A673 (cell line): ENCODE measurements around the gene HIP1R. TPM values are rescaled to one million over a fixed set of nuclear protein-coding genes. Genes with fewer than 3 reads are reported as not detected.

Experiments used
- BruUV-seq: library from RNA; stranded (reverse); fragments of 400-500 nt; replicated peaks from 2 replicates; lab custom pipeline; 2021; lab: Mats Ljungman, UMichigan
- CTCF ChIA-PET: fragments of 300-600 bp; sonication (Branson Sonifier 250); formaldehyde crosslinking; loops from one replicate; lab custom pipeline; 2022; ENCODE audit warnings: antibody characterized with exemption; lab: Charles Lee
- POLR2A ChIA-PET: fragments of 300-600 bp; sonication (Branson Sonifier 250); formaldehyde crosslinking; loops from one replicate; lab custom pipeline; 2022; ENCODE audit warnings: antibody characterized with exemption; ENCODE audit not compliant: low non-redundant PET; lab: Charles Lee
- DNase-seq: peaks from one replicate; pipeline ENCODE4 v3.0.0-alpha.2; 2015; ENCODE audit warnings: low spot score
- H3K27ac ChIP-seq: fragments of 200-600 bp; sonication (generic); 2 replicates; pipeline ENCODE4 v1.5.1; 2016; ENCODE audit warnings: mixed run types, low read depth, mild to moderate bottlenecking, mixed read lengths, antibody characterized with exemption, low read length; ENCODE audit not compliant: poor library complexity, severe bottlenecking
- H3K27me3 ChIP-seq: fragments of 200-600 bp; sonication (generic); replicated peaks from 2 replicates; pipeline ENCODE4 v1.6.1; 2017; ENCODE audit warnings: mixed run types, low read depth, mild to moderate bottlenecking, mixed read lengths, antibody characterized with exemption, low read length; ENCODE audit not compliant: insufficient read depth, poor library complexity
- H3K36me3 ChIP-seq: fragments of 200-600 bp; sonication (generic); 2 replicates; pipeline ENCODE4 v1.6.1; 2016; ENCODE audit warnings: mixed run types, mild to moderate bottlenecking, mixed read lengths, antibody characterized with exemption, low read length; ENCODE audit not compliant: insufficient read depth, poor library complexity, severe bottlenecking
- H3K4me1 ChIP-seq: fragments of 200-600 bp; sonication (generic); 2 replicates; pipeline ENCODE4 v1.6.1; 2017; ENCODE audit warnings: mixed run types, mild to moderate bottlenecking, mixed read lengths, antibody characterized with exemption, low read length; ENCODE audit not compliant: insufficient read depth, poor library complexity, severe bottlenecking
- H3K4me3 ChIP-seq: fragments of 200-600 bp; sonication (generic); 2 replicates; pipeline ENCODE4 v1.5.1; 2016; ENCODE audit warnings: low read depth, mixed run types, mild to moderate bottlenecking, mixed read lengths, low read length; ENCODE audit not compliant: poor library complexity, severe bottlenecking
- H3K9me3 ChIP-seq: fragments of 200-600 bp; sonication (generic); 2 replicates; pipeline ENCODE4 v1.6.1; 2016; ENCODE audit warnings: mixed run types, low read depth, mild to moderate bottlenecking, mixed read lengths, antibody characterized with exemption, low read length; ENCODE audit not compliant: poor library complexity, severe bottlenecking
- EZH2 ChIP-seq: fragments of 200-600 bp; sonication (generic); IDR thresholded peaks from 2 replicates; pipeline ENCODE4 v1.6.1; 2017; ENCODE audit warnings: borderline replicate concordance, low read depth, mild to moderate bottlenecking, mixed read lengths, antibody characterized with exemption, low read length; ENCODE audit not compliant: poor library complexity, severe bottlenecking
- intact Hi-C: fragments of 100-400 bp; cut with micrococcal nuclease; formaldehyde crosslinking; loops from one replicate; pipeline ENCODE4 v1.10.0; 2022; ENCODE audit not compliant: unreplicated experiment
- total RNA-seq: library from RNA; stranded (reverse); gene quantifications from 2 replicates; pipeline ENCODE4 v1.2.3, GENCODE V29; 2021
- TF ChIP-seq, protein P1 (sequence below): fragments of 300-800, 200-600 bp; sonication (generic); conservative IDR thresholded peaks from 2 replicates; pipeline ENCODE4 v1.5.1; 2017; ENCODE audit warnings: low read depth, mild to moderate bottlenecking, antibody characterized with exemption, low read length, moderate library complexity, mixed read lengths

The HIP1R gene
- total RNA-seq, 1 experiment from 2014 or later = 30.4 TPM

DNA sequence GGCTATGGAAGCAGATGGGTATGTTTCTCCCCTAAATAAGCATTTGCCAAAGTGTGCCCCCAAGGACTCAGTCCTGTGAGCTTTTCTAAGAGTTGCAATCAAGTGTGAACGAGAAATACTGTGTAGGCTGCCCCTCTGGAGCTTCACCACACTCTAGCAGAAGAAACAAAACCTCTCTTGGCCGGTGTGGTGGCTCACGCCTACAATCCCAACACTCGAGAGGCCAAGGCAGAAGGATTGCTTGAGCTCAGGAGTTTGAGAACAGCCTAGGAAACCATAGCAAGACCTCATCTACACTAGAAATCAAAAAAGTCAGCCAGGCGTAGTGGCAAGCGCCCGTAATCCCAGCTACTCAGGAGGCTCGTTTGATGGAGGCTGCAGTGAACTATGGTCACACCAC lies 50.9 kb downstream of the HIP1R start:
- Histone ChIP-seq H3K9me3 (no peaks in the 10 kb centered on the region), H3K27ac (peak overlapping the region; percentile 72), H3K4me1 (peaks cover 50% of the 10 kb centered on the region), H3K4me3 (no peak overlapping the region), H3K27me3 (no peaks in the 10 kb centered on the region), H3K36me3 (no peaks in the 10 kb centered on the region)
- BruUV-seq = no TSS peak
- TF ChIP-seq, protein P1, sequence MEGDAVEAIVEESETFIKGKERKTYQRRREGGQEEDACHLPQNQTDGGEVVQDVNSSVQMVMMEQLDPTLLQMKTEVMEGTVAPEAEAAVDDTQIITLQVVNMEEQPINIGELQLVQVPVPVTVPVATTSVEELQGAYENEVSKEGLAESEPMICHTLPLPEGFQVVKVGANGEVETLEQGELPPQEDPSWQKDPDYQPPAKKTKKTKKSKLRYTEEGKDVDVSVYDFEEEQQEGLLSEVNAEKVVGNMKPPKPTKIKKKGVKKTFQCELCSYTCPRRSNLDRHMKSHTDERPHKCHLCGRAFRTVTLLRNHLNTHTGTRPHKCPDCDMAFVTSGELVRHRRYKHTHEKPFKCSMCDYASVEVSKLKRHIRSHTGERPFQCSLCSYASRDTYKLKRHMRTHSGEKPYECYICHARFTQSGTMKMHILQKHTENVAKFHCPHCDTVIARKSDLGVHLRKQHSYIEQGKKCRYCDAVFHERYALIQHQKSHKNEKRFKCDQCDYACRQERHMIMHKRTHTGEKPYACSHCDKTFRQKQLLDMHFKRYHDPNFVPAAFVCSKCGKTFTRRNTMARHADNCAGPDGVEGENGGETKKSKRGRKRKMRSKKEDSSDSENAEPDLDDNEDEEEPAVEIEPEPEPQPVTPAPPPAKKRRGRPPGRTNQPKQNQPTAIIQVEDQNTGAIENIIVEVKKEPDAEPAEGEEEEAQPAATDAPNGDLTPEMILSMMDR = no peak
- TF ChIP-seq EZH2 = no peak
- ChIA-PET CTCF (no interaction called here), POLR2A (no interaction called here)
- no peak for DNase-seq
- intact Hi-C loops = no loop called here

DNA sequence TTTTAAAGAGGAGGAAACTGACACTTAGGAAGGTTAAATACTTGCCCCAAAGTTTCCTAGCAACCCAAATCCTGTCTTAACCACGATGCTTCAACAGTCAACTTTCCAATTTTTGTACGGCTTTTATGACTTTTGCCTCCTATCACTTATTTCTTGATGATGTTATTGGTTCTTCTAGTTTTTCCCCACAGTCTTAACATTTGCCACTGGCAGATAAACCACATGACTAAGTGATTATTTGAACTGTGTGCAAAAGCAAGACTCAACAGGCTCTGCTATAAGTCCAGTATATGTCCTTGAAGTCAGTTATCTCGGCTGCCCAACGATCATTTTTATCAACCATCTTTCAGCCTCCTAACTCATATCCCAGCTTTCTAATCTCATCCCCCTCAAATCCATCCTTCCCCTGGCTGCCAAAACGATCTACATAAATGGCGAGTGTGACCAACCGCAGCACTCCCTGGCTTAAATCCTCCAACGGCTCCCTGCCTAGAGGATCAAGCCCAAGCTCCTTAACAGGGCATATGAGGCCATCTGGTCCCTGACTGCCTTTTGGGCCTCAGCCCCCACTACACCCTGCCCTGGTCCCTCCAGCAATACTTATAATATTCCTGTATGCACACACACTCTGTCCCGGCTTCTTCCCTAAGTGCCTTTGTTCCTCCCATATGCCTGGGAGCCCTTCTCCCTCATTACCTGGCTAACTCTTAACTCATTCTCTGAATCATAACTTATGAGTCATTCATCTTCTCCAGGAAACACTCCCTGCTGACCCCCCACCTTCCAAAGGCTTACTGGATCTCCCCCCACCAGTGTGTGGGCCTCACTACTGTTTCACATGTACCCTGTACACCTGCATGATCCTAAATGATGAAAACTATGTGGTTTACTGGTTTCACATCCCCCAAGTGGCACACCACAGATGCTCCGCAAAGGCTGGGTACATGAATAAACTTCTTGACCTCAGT lies 51.9 kb downstream of the HIP1R start:
- TF ChIP-seq, protein P1 = no peak
- TF ChIP-seq EZH2 = no peak
- Histone ChIP-seq H3K36me3 (no peaks in the 10 kb centered on the region), H3K27me3 (no peaks in the 10 kb centered on the region), H3K27ac (peak overlapping the region; percentile 72), H3K4me1 (peaks cover 56% of the 10 kb centered on the region), H3K4me3 (no peak overlapping the region), H3K9me3 (no peaks in the 10 kb centered on the region)
- no TSS peak for BruUV-seq
- intact Hi-C loops = no loop called here
- ChIA-PET POLR2A (no interaction called here), CTCF (no interaction called here)
- DNase-seq = no peak

DNA sequence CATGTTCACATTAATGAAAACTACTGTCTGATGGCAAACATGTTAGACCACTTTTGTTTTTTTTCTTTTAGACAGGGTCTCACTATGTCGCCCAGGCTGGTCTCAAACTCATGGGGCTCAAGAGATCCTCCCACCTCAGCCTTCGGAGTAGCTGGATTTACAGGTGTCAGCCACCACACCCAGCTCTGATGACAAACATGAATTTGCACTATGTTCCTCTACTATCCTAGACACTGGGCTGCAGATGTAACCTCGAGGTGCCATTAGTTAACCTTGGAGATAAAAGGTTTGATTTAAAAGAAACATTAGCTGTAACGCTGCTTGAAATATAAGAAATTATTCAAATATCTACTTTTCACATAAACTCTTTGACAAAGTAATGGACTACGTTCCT lies 52.6 kb downstream of the HIP1R start:
- no peaks in the 10 kb centered on the region for H3K36me3 ChIP-seq
- H3K4me3 ChIP-seq = no peak overlapping the region
- H3K9me3 ChIP-seq = no peaks in the 10 kb centered on the region
- intact Hi-C loops = no loop called here
- CTCF ChIA-PET = no interaction called here
- peaks cover 63% of the 10 kb centered on the region for H3K4me1 ChIP-seq
- TF ChIP-seq, protein P1 = no peak
- TF ChIP-seq EZH2 = no peak
- BruUV-seq = no TSS peak
- H3K27me3 ChIP-seq = no peaks in the 10 kb centered on the region
- POLR2A ChIA-PET = no interaction called here
- H3K27ac ChIP-seq = peak overlapping the region; percentile 72
- DNase-seq = no peak
